Measurements from ENCODE around the gene RANGAP1.
A peak's percentile ranks its signal among the peaks of the same experiment; 100 is the strongest.

RANGAP1 gene

GRCh38 chr22:41256254-41257253, 29.4 kb downstream of the RANGAP1 start:
- DNase-seq, result no peak

- no peak for DNase-seq
Observed at GRCh38 chr22:41254230-41254629, 31.8 kb downstream of the RANGAP1 start.

GRCh38 chr22:41252365-41252764, 33.6 kb downstream of the RANGAP1 start:
- DNase-seq, result no peak

- no peak for DNase-seq
Observed at GRCh38 chr22:41250127-41250526, 35.9 kb downstream of the RANGAP1 start.

- no peak for DNase-seq
Observed at GRCh38 chr22:41249442-41249841, 36.5 kb downstream of the RANGAP1 start.

GRCh38 chr22:41248758-41249157, 37.2 kb downstream of the RANGAP1 start:
- DNase-seq, result no peak

- DNase-seq, result no peak
Observed at GRCh38 chr22:41248314-41248713, 37.7 kb downstream of the RANGAP1 start.

- DNase-seq, result no peak
Observed at GRCh38 chr22:41247703-41248102, 38.3 kb downstream of the RANGAP1 start.

GRCh38 chr22:41245917-41246499, 40.0 kb downstream of the RANGAP1 start:
- DNase-seq, result no peak

- no peak for DNase-seq
Observed at GRCh38 chr22:41243361-41243760, 42.6 kb downstream of the RANGAP1 start.

- no peak for DNase-seq
Observed at GRCh38 chr22:41242396-41243117, 43.4 kb downstream of the RANGAP1 start.

- DNase-seq, result no peak
Observed at GRCh38 chr22:41241133-41241676, 44.8 kb downstream of the RANGAP1 start.

GRCh38 chr22:41240377-41241132, 45.4 kb downstream of the RANGAP1 start, which contains the start of gene CHADL:
CHADL (minus strand) TSS chr22:41240931; CDS start chr22:41240881, 50 bp downstream.
- no peak for DNase-seq

GRCh38 chr22:41239443-41240128, 46.4 kb downstream of the RANGAP1 start:
- no peak for DNase-seq

GRCh38 chr22:41238570-41239442, 47.2 kb downstream of the RANGAP1 start:
- DNase-seq, result no peak

GRCh38 chr22:41237707-41238569, 48.0 kb downstream of the RANGAP1 start:
- DNase-seq, result peak; percentile 39

- no peak for DNase-seq
Observed at GRCh38 chr22:41237036-41237706, 48.8 kb downstream of the RANGAP1 start.

- DNase-seq, result no peak
Observed at GRCh38 chr22:41234815-41235695, 50.9 kb downstream of the RANGAP1 start.

Data from fibroblast of skin of right biceps (primary cell).